Neural cell (in vitro differentiated cells): ENCODE measurements around the gene RAB15. TPM values are rescaled to one million over a fixed set of nuclear protein-coding genes. Genes with fewer than 3 reads are reported as not detected.

Source experiments
- H2AFZ ChIP-seq: fragments of 200-600, 300-800 bp; sonication (generic), shearing (Covaris generic); 2 replicates; pipeline ENCODE4 v1.6.0; 2014; ENCODE audit warnings: low read depth, mild to moderate bottlenecking, antibody characterized with exemption, low read length, moderate library complexity
- H3F3A ChIP-seq: fragments of 200-600 bp; shearing (Covaris generic); 2 replicates; pipeline ENCODE4 v1.6.1; 2016; ENCODE audit warnings: mild to moderate bottlenecking, moderate library complexity, mixed read lengths, antibody characterized with exemption, low read length; ENCODE audit not compliant: insufficient read depth, poor library complexity, severe bottlenecking
- H3K27ac ChIP-seq: fragments of 200-600, 300-800 bp; sonication (generic), shearing (Covaris generic); 2 replicates; pipeline ENCODE4 v1.5.1; 2014; ENCODE audit warnings: mild to moderate bottlenecking, low read length, moderate library complexity
- H3K27me3 ChIP-seq: fragments of 300-800, 200-600 bp; sonication (generic), shearing (Covaris generic); 2 replicates; pipeline ENCODE4 v1.6.0; 2014; ENCODE audit warnings: mild to moderate bottlenecking, low read depth, low read length, moderate library complexity; ENCODE audit not compliant: insufficient read depth
- H3K36me3 ChIP-seq: fragments of 300-800, 200-600 bp; sonication (generic), shearing (Covaris generic); 2 replicates; pipeline ENCODE4 v1.5.1; 2014; ENCODE audit warnings: mild to moderate bottlenecking, antibody characterized with exemption, low read length, moderate library complexity; ENCODE audit not compliant: insufficient read depth
- H3K4me2 ChIP-seq: fragments of 300-800, 200-600 bp; sonication (generic), shearing (Covaris generic); 2 replicates; pipeline ENCODE4 v1.6.0; 2014; ENCODE audit warnings: mild to moderate bottlenecking, low read length
- H3K4me3 ChIP-seq: fragments of 300-800, 200-600 bp; sonication (generic), shearing (Covaris generic); 2 replicates; pipeline ENCODE4 v1.5.1; 2014; ENCODE audit warnings: mild to moderate bottlenecking, low read length, moderate library complexity
- H3K79me2 ChIP-seq: fragments of 200-600 bp; shearing (Covaris generic); replicated peaks from 2 replicates; pipeline ENCODE4 v1.6.0; 2014; ENCODE audit warnings: mild to moderate bottlenecking, low read length, moderate library complexity; ENCODE audit not compliant: insufficient read depth
- H3K9ac ChIP-seq: fragments of 300-800, 200-600 bp; sonication (generic), shearing (Covaris generic); 2 replicates; pipeline ENCODE4 v1.6.1; 2016; ENCODE audit warnings: mild to moderate bottlenecking, low read length, mixed read lengths
- H3K9me2 ChIP-seq: fragments of 200-600 bp; shearing (Covaris generic); 2 replicates; pipeline ENCODE4 v1.6.1; 2016; ENCODE audit warnings: mild to moderate bottlenecking, low read length, mixed read lengths; ENCODE audit not compliant: insufficient read depth
- H3K9me3 ChIP-seq: fragments of 200-600, 300-800 bp; sonication (generic), shearing (Covaris generic); 2 replicates; pipeline ENCODE4 v1.6.1; 2016; ENCODE audit warnings: mild to moderate bottlenecking, mixed run types, low read length, moderate library complexity, mixed read lengths
- H4K20me1 ChIP-seq: fragments of 200-600 bp; shearing (Covaris generic); 2 replicates; pipeline ENCODE4 v1.6.1; 2016; ENCODE audit warnings: mild to moderate bottlenecking, mixed run types; ENCODE audit not compliant: insufficient read depth
- CTCF ChIP-seq: fragments of 450-650 bp; IDR thresholded peaks from 2 replicates; pipeline ENCODE4 v1.5.1; 2014; ENCODE audit warnings: antibody characterized with exemption, mild to moderate bottlenecking, moderate library complexity; ENCODE audit not compliant: poor library complexity, severe bottlenecking
- EP300 ChIP-seq: fragments of 450-650 bp; conservative IDR thresholded peaks from 2 replicates; pipeline ENCODE4 v1.6.1; 2014; ENCODE audit warnings: antibody characterized with exemption, mild to moderate bottlenecking, moderate library complexity; ENCODE audit not compliant: poor library complexity, severe bottlenecking
- EZH2 ChIP-seq: fragments of 200-600, 300-800 bp; shearing (Covaris generic), sonication (generic); IDR thresholded peaks from 2 replicates; pipeline ENCODE4 v1.6.1; 2014; ENCODE audit warnings: antibody characterized with exemption, low read length, borderline replicate concordance, mild to moderate bottlenecking; ENCODE audit not compliant: insufficient read depth, poor library complexity, severe bottlenecking
- MXI1 ChIP-seq: fragments of 450-650 bp; conservative IDR thresholded peaks from 2 replicates; pipeline ENCODE4 v1.6.1; 2014; ENCODE audit warnings: antibody characterized with exemption, mild to moderate bottlenecking; ENCODE audit not compliant: poor library complexity, severe bottlenecking
- POLR2AphosphoS5 ChIP-seq: IDR thresholded peaks from 2 replicates; pipeline ENCODE4 v1.6.1; 2012
- RAD21 ChIP-seq: fragments of 450-650 bp; conservative IDR thresholded peaks from 2 replicates; pipeline ENCODE4 v1.6.1; 2014; ENCODE audit warnings: antibody characterized with exemption, mild to moderate bottlenecking, moderate library complexity
- REST ChIP-seq: IDR thresholded peaks from 2 replicates; pipeline ENCODE4 v1.6.1; 2012; ENCODE audit warnings: borderline replicate concordance
- SMC3 ChIP-seq: fragments of 450-650 bp; conservative IDR thresholded peaks from 2 replicates; pipeline ENCODE4 v1.6.1; 2014; ENCODE audit warnings: antibody characterized with exemption, mild to moderate bottlenecking, moderate library complexity; ENCODE audit not compliant: poor library complexity
- TAF1 ChIP-seq: IDR thresholded peaks from 2 replicates; pipeline ENCODE4 v1.6.1; 2012; ENCODE audit warnings: low read depth
- polyA plus RNA-seq: library from polyadenylated mRNA; depleted of rRNA; stranded (reverse); fragments of >200 nt; gene quantifications from 2 replicates; pipeline ENCODE4 v1.2.3, GENCODE V29; 2014

RAB15 gene
- polyA plus RNA-seq, 1 donor from 2014 or later = 42.0 TPM

GRCh38 chr14:64973026-64973442 lies 898 bp upstream of the RAB15 start:
- H3K27me3 ChIP-seq = no peaks in the 10 kb centered on the region
- H3K79me2 ChIP-seq = no peaks in the 10 kb centered on the region
- no peaks in the 10 kb centered on the region for H4K20me1 ChIP-seq
- TF ChIP-seq EP300 (no peak), TAF1 (no peak), CTCF (no peak), SMC3 (no peak), POLR2AphosphoS5 (no peak), EZH2 (no peak), REST (no peak), MXI1 (no peak), RAD21 (no peak)
- H3K4me2 ChIP-seq = no peak overlapping the region
- H3K36me3 ChIP-seq = no peaks in the 10 kb centered on the region
- H2AFZ ChIP-seq = no peak overlapping the region
- no peak overlapping the region for H3K9ac ChIP-seq
- peak overlapping the region; percentile 71 for H3K4me3 ChIP-seq
- H3K9me2 ChIP-seq = no peaks in the 10 kb centered on the region
- no peak overlapping the region for H3K27ac ChIP-seq
- H3F3A ChIP-seq = no peaks in the 10 kb centered on the region
- no peaks in the 10 kb centered on the region for H3K9me3 ChIP-seq

GRCh38 chr14:64971491-64971942 lies 619 bp downstream of the RAB15 start:
- H3K27ac ChIP-seq = no peak overlapping the region

More at GRCh38 chr14:64971491-64971942, 619 bp downstream of the RAB15 start:
- Histone ChIP-seq H3K36me3 (no peaks in the 10 kb centered on the region), H3K9me2 (no peaks in the 10 kb centered on the region), H4K20me1 (no peaks in the 10 kb centered on the region), H3K79me2 (no peaks in the 10 kb centered on the region), H3F3A (no peaks in the 10 kb centered on the region), H2AFZ (peak overlapping the region; percentile 73), H3K4me2 (peak overlapping the region; percentile 76), H3K9me3 (no peaks in the 10 kb centered on the region), H3K9ac (peak overlapping the region; percentile 77), H3K27me3 (no peaks in the 10 kb centered on the region), H3K4me3 (peak overlapping the region; percentile 91)
- TF ChIP-seq EZH2 = no peak
- TF ChIP-seq SMC3 = no peak
- TF ChIP-seq POLR2AphosphoS5 = no peak
- no peak for TF ChIP-seq TAF1
- peak; percentile 5 for TF ChIP-seq CTCF
- TF ChIP-seq REST = no peak
